ENCODE results near the gene OPN3.
A peak's percentile ranks its signal among the peaks of the same experiment; 100 is the strongest.
"Not testable (repeated sequence)": the region's sequence is repeated elsewhere in the genome, so short reads cannot be mapped to it uniquely, and the experiment has no call there.

The OPN3 gene

GRCh38 chr1:241640149-241640866 is at the start of gene OPN3, which contains the start of gene CHML:
Gene OPN3, minus strand, starts transcription at chr1:241640369. Its CDS starts 115 bp downstream, at chr1:241640254.
Gene CHML, minus strand, starts transcription at chr1:241640369. Its CDS starts 4,603 bp downstream, at chr1:241635766.
- peak; percentile 97 for DNase-seq

- DNase-seq, result no peak
Measured at GRCh38 chr1:241688940-241689368, 48.8 kb upstream of the OPN3 start.

GRCh38 chr1:241684108-241684507 is 43.9 kb upstream of the OPN3 start:
- DNase-seq, result no peak

- DNase-seq, result no peak
Measured at GRCh38 chr1:241682921-241683320, 42.8 kb upstream of the OPN3 start.

GRCh38 chr1:241681861-241682448 is 41.8 kb upstream of the OPN3 start:
- DNase-seq, result not testable (repeated sequence)

GRCh38 chr1:241679961-241680360 is 39.8 kb upstream of the OPN3 start:
- DNase-seq, result no peak

- no peak for DNase-seq
Measured at GRCh38 chr1:241679404-241679803, 39.2 kb upstream of the OPN3 start.

- no peak for DNase-seq
Measured at GRCh38 chr1:241678536-241678935, 38.4 kb upstream of the OPN3 start.

GRCh38 chr1:241677201-241677600 is 37.0 kb upstream of the OPN3 start:
- DNase-seq, result no peak

- no peak for DNase-seq
Measured at GRCh38 chr1:241675983-241676382, 35.8 kb upstream of the OPN3 start.

GRCh38 chr1:241674805-241675384 is 34.7 kb upstream of the OPN3 start:
- DNase-seq, result no peak

- DNase-seq, result no peak
Measured at GRCh38 chr1:241672301-241672700, 32.1 kb upstream of the OPN3 start.

GRCh38 chr1:241666419-241666818 is 26.2 kb upstream of the OPN3 start:
- DNase-seq, result no peak

GRCh38 chr1:241660424-241660972 is 20.3 kb upstream of the OPN3 start:
- DNase-seq, result no peak

GRCh38 chr1:241659016-241659415 is 18.8 kb upstream of the OPN3 start:
- DNase-seq, result not testable (repeated sequence)

- DNase-seq, result no peak
Measured at GRCh38 chr1:241658081-241658793, 18.1 kb upstream of the OPN3 start.

- DNase-seq, result no peak
Measured at GRCh38 chr1:241654641-241655040, 14.5 kb upstream of the OPN3 start.

GRCh38 chr1:241654019-241654418 is 13.8 kb upstream of the OPN3 start:
- no peak for DNase-seq

GRCh38 chr1:241652012-241652411 is 11.8 kb upstream of the OPN3 start, which contains the start of gene WDR64:
Gene WDR64, plus strand, starts transcription at chr1:241652281. Its CDS starts 204 bp downstream, at chr1:241652485.
- no peak for DNase-seq

- DNase-seq, result no peak
Measured at GRCh38 chr1:241648159-241648558, 8.0 kb upstream of the OPN3 start.

GRCh38 chr1:241647658-241648057 is 7.5 kb upstream of the OPN3 start:
- no peak for DNase-seq

- no peak for DNase-seq
Measured at GRCh38 chr1:241646201-241646600, 6.0 kb upstream of the OPN3 start.

GRCh38 chr1:241645199-241645598 is 5.0 kb upstream of the OPN3 start:
- DNase-seq, result no peak
